ENCODE results near the gene CIP2A.

The CIP2A gene

DNA sequence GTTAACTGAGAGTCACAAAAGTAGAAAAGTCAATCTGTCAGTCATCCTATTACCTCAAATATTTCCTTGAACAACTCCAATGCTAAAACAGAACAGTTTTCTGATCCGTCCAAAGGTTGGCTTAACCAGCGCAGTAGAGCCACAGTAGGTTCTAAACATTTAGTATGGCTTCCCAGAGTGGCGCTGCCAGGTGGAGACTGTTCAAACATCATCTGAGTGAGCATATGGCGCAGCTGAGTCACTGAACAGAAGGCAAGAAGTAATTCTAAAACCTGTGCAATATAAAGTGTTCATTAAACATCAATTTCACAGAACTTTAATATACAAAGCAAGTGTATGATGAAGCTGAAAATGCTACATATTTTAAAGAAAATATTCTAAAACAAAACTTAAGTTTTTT lies 19.9 kb downstream of the CIP2A start:
- Histone ChIP-seq H3K9me2 (replicated peaks; ENCODE audit: insufficient read depth, low read length) (no peaks in the 10 kb centered on the region), H2AFZ (ENCODE audit: low read length) (no peak overlapping the region), H3K9ac (ENCODE audit: low read length) (no peak overlapping the region), H3K4me2 (ENCODE audit: low read depth, low read length) (no peak overlapping the region), H3K27ac (ENCODE audit: low read length) (no peak overlapping the region), H3K79me2 (ENCODE audit: low read length) (no peaks in the 10 kb centered on the region), H3K27me3 (replicated peaks; ENCODE audit: insufficient read depth, low read length) (no peaks in the 10 kb centered on the region), H3K4me3 (ENCODE audit: low read length) (no peak overlapping the region), H3F3A (ENCODE audit: insufficient read depth, low read length) (no peaks in the 10 kb centered on the region), H3K4me1 (ENCODE audit: low read length) (no peaks in the 10 kb centered on the region), H3K36me3 (replicated peaks; ENCODE audit: insufficient read depth, low read length) (peaks cover under 1% of the 10 kb centered on the region; the same call in 1 of the 2 replicates), H3K9me3 (replicated peaks; ENCODE audit: insufficient read depth, low read length) (no peaks in the 10 kb centered on the region), H4K20me1 (ENCODE audit: insufficient read depth, low read length) (no peaks in the 10 kb centered on the region)
- no peak for DNase-seq
- TF ChIP-seq, protein P1, sequence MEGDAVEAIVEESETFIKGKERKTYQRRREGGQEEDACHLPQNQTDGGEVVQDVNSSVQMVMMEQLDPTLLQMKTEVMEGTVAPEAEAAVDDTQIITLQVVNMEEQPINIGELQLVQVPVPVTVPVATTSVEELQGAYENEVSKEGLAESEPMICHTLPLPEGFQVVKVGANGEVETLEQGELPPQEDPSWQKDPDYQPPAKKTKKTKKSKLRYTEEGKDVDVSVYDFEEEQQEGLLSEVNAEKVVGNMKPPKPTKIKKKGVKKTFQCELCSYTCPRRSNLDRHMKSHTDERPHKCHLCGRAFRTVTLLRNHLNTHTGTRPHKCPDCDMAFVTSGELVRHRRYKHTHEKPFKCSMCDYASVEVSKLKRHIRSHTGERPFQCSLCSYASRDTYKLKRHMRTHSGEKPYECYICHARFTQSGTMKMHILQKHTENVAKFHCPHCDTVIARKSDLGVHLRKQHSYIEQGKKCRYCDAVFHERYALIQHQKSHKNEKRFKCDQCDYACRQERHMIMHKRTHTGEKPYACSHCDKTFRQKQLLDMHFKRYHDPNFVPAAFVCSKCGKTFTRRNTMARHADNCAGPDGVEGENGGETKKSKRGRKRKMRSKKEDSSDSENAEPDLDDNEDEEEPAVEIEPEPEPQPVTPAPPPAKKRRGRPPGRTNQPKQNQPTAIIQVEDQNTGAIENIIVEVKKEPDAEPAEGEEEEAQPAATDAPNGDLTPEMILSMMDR (IDR thresholded peaks at IDR 0.05; ENCODE audit: low read length), result no peak
- TF ChIP-seq EZH2phosphoT487 (IDR thresholded peaks at IDR 0.05; ENCODE audit: low read length) (no peak), EZH2 (optimal IDR thresholded peaks at IDR 0.05; ENCODE audit: low read depth, low read length) (no peak)

DNA sequence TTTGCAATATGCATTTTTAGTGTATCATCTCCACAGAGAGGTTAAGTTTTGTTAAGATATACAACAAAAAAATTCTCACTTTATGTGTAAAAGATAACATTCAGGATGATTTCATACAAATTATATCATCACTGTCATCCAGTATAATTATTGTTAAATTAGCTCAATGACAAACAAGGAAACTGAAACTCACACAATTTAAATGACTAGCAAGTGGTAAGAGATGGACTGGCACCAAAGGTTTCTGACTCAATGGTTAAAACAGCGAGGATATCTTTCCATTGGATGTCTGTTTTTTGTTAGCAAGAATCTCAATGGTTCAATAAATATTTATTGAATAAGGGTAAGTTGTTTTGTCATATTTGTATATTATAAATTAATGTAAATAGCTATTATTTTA lies 22.6 kb downstream of the CIP2A start:
- Histone ChIP-seq H3K4me2 (ENCODE audit: low read depth, low read length) (no peak overlapping the region), H3K9me2 (replicated peaks; ENCODE audit: insufficient read depth, low read length) (no peaks in the 10 kb centered on the region), H3K27ac (ENCODE audit: low read length) (no peak overlapping the region), H3K36me3 (replicated peaks; ENCODE audit: insufficient read depth, low read length) (no peaks in the 10 kb centered on the region; the same call in 1 of the 2 replicates), H3K27me3 (replicated peaks; ENCODE audit: insufficient read depth, low read length) (no peaks in the 10 kb centered on the region), H3F3A (ENCODE audit: insufficient read depth, low read length) (no peaks in the 10 kb centered on the region), H4K20me1 (ENCODE audit: insufficient read depth, low read length) (no peaks in the 10 kb centered on the region), H3K9ac (ENCODE audit: low read length) (no peak overlapping the region), H2AFZ (ENCODE audit: low read length) (no peak overlapping the region), H3K9me3 (replicated peaks; ENCODE audit: insufficient read depth, low read length) (no peaks in the 10 kb centered on the region), H3K79me2 (ENCODE audit: low read length) (no peaks in the 10 kb centered on the region), H3K4me3 (ENCODE audit: low read length) (no peak overlapping the region), H3K4me1 (ENCODE audit: low read length) (no peaks in the 10 kb centered on the region)
- no peak for DNase-seq
- TF ChIP-seq EZH2phosphoT487 (IDR thresholded peaks at IDR 0.05; ENCODE audit: low read length), result no peak
- TF ChIP-seq, protein P1 (IDR thresholded peaks at IDR 0.05; ENCODE audit: low read length), result no peak
- no peak for TF ChIP-seq EZH2 (optimal IDR thresholded peaks at IDR 0.05; ENCODE audit: low read depth, low read length)

DNA sequence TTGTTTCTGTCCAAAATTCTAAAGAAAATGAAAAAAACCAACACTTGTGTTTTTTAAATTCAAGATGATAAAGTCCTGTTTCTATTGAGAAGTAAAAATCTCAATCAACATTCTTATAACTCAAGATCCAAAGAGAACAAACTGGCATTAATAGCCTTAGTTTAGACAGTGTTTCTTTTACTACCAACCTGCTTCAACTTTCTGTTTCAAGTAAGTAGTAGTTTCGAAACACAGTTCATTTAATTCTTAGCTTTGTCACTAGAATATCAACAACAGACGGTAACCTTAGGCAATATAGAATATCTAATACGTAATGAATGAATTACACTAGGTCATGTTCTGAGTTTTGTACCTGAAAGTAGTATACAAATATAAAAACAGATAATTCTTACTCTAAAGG lies 23.7 kb downstream of the CIP2A start:
- no peaks in the 10 kb centered on the region for H3K79me2 ChIP-seq (ENCODE audit: low read length)
- no peaks in the 10 kb centered on the region; the same call in 1 of the 2 replicates for H3K36me3 ChIP-seq (replicated peaks; ENCODE audit: insufficient read depth, low read length)
- no peak overlapping the region for H3K9ac ChIP-seq (ENCODE audit: low read length)
- H3K9me3 ChIP-seq (replicated peaks; ENCODE audit: insufficient read depth, low read length), result no peaks in the 10 kb centered on the region
- H3K4me1 ChIP-seq (ENCODE audit: low read length), result no peaks in the 10 kb centered on the region
- H3K4me3 ChIP-seq (ENCODE audit: low read length), result no peak overlapping the region
- no peak overlapping the region for H3K27ac ChIP-seq (ENCODE audit: low read length)
- H3K27me3 ChIP-seq (replicated peaks; ENCODE audit: insufficient read depth, low read length), result no peaks in the 10 kb centered on the region
- H4K20me1 ChIP-seq (ENCODE audit: insufficient read depth, low read length), result no peaks in the 10 kb centered on the region
- H3K4me2 ChIP-seq (ENCODE audit: low read depth, low read length), result no peak overlapping the region
- no peak overlapping the region for H2AFZ ChIP-seq (ENCODE audit: low read length)
- no peak for DNase-seq
- H3F3A ChIP-seq (ENCODE audit: insufficient read depth, low read length), result no peaks in the 10 kb centered on the region
- H3K9me2 ChIP-seq (replicated peaks; ENCODE audit: insufficient read depth, low read length), result no peaks in the 10 kb centered on the region
- no peak for TF ChIP-seq EZH2 (optimal IDR thresholded peaks at IDR 0.05; ENCODE audit: low read depth, low read length)
- TF ChIP-seq, protein P1 (IDR thresholded peaks at IDR 0.05; ENCODE audit: low read length), result no peak

Data from MM.1S (cell line).